Neural cell (in vitro differentiated cells): ENCODE measurements around the gene FKBP4. TPM values are rescaled to one million over a fixed set of nuclear protein-coding genes. Genes with fewer than 3 reads are reported as not detected.

Experiments used
- H2AFZ ChIP-seq: fragments of 200-600, 300-800 bp; sonication (generic), shearing (Covaris generic); 2 replicates; pipeline ENCODE4 v1.6.0; 2014; ENCODE audit warnings: low read depth, mild to moderate bottlenecking, antibody characterized with exemption, low read length, moderate library complexity
- H3F3A ChIP-seq: fragments of 200-600 bp; shearing (Covaris generic); 2 replicates; pipeline ENCODE4 v1.6.1; 2016; ENCODE audit warnings: mild to moderate bottlenecking, moderate library complexity, mixed read lengths, antibody characterized with exemption, low read length; ENCODE audit not compliant: insufficient read depth, poor library complexity, severe bottlenecking
- H3K27ac ChIP-seq: fragments of 200-600, 300-800 bp; sonication (generic), shearing (Covaris generic); 2 replicates; pipeline ENCODE4 v1.5.1; 2014; ENCODE audit warnings: mild to moderate bottlenecking, low read length, moderate library complexity
- H3K27me3 ChIP-seq: fragments of 300-800, 200-600 bp; sonication (generic), shearing (Covaris generic); 2 replicates; pipeline ENCODE4 v1.6.0; 2014; ENCODE audit warnings: mild to moderate bottlenecking, low read depth, low read length, moderate library complexity; ENCODE audit not compliant: insufficient read depth
- H3K36me3 ChIP-seq: fragments of 300-800, 200-600 bp; sonication (generic), shearing (Covaris generic); 2 replicates; pipeline ENCODE4 v1.5.1; 2014; ENCODE audit warnings: mild to moderate bottlenecking, antibody characterized with exemption, low read length, moderate library complexity; ENCODE audit not compliant: insufficient read depth
- H3K4me2 ChIP-seq: fragments of 300-800, 200-600 bp; sonication (generic), shearing (Covaris generic); 2 replicates; pipeline ENCODE4 v1.6.0; 2014; ENCODE audit warnings: mild to moderate bottlenecking, low read length
- H3K4me3 ChIP-seq: fragments of 300-800, 200-600 bp; sonication (generic), shearing (Covaris generic); 2 replicates; pipeline ENCODE4 v1.5.1; 2014; ENCODE audit warnings: mild to moderate bottlenecking, low read length, moderate library complexity
- H3K79me2 ChIP-seq: fragments of 200-600 bp; shearing (Covaris generic); replicated peaks from 2 replicates; pipeline ENCODE4 v1.6.0; 2014; ENCODE audit warnings: mild to moderate bottlenecking, low read length, moderate library complexity; ENCODE audit not compliant: insufficient read depth
- H3K9ac ChIP-seq: fragments of 300-800, 200-600 bp; sonication (generic), shearing (Covaris generic); 2 replicates; pipeline ENCODE4 v1.6.1; 2016; ENCODE audit warnings: mild to moderate bottlenecking, low read length, mixed read lengths
- H3K9me2 ChIP-seq: fragments of 200-600 bp; shearing (Covaris generic); 2 replicates; pipeline ENCODE4 v1.6.1; 2016; ENCODE audit warnings: mild to moderate bottlenecking, low read length, mixed read lengths; ENCODE audit not compliant: insufficient read depth
- H3K9me3 ChIP-seq: fragments of 200-600, 300-800 bp; sonication (generic), shearing (Covaris generic); 2 replicates; pipeline ENCODE4 v1.6.1; 2016; ENCODE audit warnings: mild to moderate bottlenecking, mixed run types, low read length, moderate library complexity, mixed read lengths
- H4K20me1 ChIP-seq: fragments of 200-600 bp; shearing (Covaris generic); 2 replicates; pipeline ENCODE4 v1.6.1; 2016; ENCODE audit warnings: mild to moderate bottlenecking, mixed run types; ENCODE audit not compliant: insufficient read depth
- EP300 ChIP-seq: fragments of 450-650 bp; conservative IDR thresholded peaks from 2 replicates; pipeline ENCODE4 v1.6.1; 2014; ENCODE audit warnings: antibody characterized with exemption, mild to moderate bottlenecking, moderate library complexity; ENCODE audit not compliant: poor library complexity, severe bottlenecking
- EZH2 ChIP-seq: fragments of 200-600, 300-800 bp; shearing (Covaris generic), sonication (generic); IDR thresholded peaks from 2 replicates; pipeline ENCODE4 v1.6.1; 2014; ENCODE audit warnings: antibody characterized with exemption, low read length, borderline replicate concordance, mild to moderate bottlenecking; ENCODE audit not compliant: insufficient read depth, poor library complexity, severe bottlenecking
- MXI1 ChIP-seq: fragments of 450-650 bp; conservative IDR thresholded peaks from 2 replicates; pipeline ENCODE4 v1.6.1; 2014; ENCODE audit warnings: antibody characterized with exemption, mild to moderate bottlenecking; ENCODE audit not compliant: poor library complexity, severe bottlenecking
- POLR2AphosphoS5 ChIP-seq: IDR thresholded peaks from 2 replicates; pipeline ENCODE4 v1.6.1; 2012
- RAD21 ChIP-seq: fragments of 450-650 bp; conservative IDR thresholded peaks from 2 replicates; pipeline ENCODE4 v1.6.1; 2014; ENCODE audit warnings: antibody characterized with exemption, mild to moderate bottlenecking, moderate library complexity
- SMC3 ChIP-seq: fragments of 450-650 bp; conservative IDR thresholded peaks from 2 replicates; pipeline ENCODE4 v1.6.1; 2014; ENCODE audit warnings: antibody characterized with exemption, mild to moderate bottlenecking, moderate library complexity; ENCODE audit not compliant: poor library complexity
- TAF1 ChIP-seq: IDR thresholded peaks from 2 replicates; pipeline ENCODE4 v1.6.1; 2012; ENCODE audit warnings: low read depth
- polyA plus RNA-seq: library from polyadenylated mRNA; depleted of rRNA; stranded (reverse); fragments of >200 nt; gene quantifications from 2 replicates; pipeline ENCODE4 v1.2.3, GENCODE V29; 2014
- TF ChIP-seq, protein P1 (sequence below): fragments of 450-650 bp; IDR thresholded peaks from 2 replicates; pipeline ENCODE4 v1.5.1; 2014; ENCODE audit warnings: antibody characterized with exemption, mild to moderate bottlenecking, moderate library complexity; ENCODE audit not compliant: poor library complexity, severe bottlenecking
- TF ChIP-seq, protein P2 (sequence below): IDR thresholded peaks from 2 replicates; pipeline ENCODE4 v1.6.1; 2012; ENCODE audit warnings: borderline replicate concordance

FKBP4 gene
- polyA plus RNA-seq, 1 donor from 2014 or later, result 102 TPM

DNA sequence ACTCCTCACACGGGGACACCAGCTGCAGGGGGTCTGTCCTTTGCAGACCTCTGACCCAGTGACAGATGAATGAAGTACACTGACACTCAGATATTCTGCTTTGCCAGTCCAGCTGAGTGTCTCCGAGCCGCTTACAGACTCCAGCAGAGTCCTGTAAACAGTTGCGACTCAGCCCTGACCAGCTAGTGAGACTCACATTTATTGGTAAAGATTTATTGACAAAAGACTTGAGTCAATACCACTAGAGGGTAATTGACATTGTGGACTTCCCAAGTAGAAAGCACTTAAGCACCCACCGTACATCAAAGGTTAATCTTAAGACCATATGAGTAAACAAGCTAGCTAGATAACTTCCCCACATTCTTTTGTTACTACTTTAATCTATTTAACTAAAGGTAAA is 9.8 kb upstream of the FKBP4 start:
- Histone ChIP-seq H3K9ac (no peak overlapping the region), H3K9me2 (no peaks in the 10 kb centered on the region), H3K36me3 (no peaks in the 10 kb centered on the region), H4K20me1 (no peaks in the 10 kb centered on the region), H3K4me3 (no peak overlapping the region), H3K27ac (no peak overlapping the region), H3F3A (no peaks in the 10 kb centered on the region), H3K4me2 (no peak overlapping the region), H2AFZ (no peak overlapping the region), H3K79me2 (no peaks in the 10 kb centered on the region), H3K27me3 (no peaks in the 10 kb centered on the region), H3K9me3 (no peaks in the 10 kb centered on the region)
- TF ChIP-seq SMC3, result no peak
- TF ChIP-seq RAD21, result no peak
- TF ChIP-seq POLR2AphosphoS5, result no peak
- TF ChIP-seq EZH2, result no peak
- TF ChIP-seq MXI1, result no peak
- TF ChIP-seq, protein P1, sequence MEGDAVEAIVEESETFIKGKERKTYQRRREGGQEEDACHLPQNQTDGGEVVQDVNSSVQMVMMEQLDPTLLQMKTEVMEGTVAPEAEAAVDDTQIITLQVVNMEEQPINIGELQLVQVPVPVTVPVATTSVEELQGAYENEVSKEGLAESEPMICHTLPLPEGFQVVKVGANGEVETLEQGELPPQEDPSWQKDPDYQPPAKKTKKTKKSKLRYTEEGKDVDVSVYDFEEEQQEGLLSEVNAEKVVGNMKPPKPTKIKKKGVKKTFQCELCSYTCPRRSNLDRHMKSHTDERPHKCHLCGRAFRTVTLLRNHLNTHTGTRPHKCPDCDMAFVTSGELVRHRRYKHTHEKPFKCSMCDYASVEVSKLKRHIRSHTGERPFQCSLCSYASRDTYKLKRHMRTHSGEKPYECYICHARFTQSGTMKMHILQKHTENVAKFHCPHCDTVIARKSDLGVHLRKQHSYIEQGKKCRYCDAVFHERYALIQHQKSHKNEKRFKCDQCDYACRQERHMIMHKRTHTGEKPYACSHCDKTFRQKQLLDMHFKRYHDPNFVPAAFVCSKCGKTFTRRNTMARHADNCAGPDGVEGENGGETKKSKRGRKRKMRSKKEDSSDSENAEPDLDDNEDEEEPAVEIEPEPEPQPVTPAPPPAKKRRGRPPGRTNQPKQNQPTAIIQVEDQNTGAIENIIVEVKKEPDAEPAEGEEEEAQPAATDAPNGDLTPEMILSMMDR, result no peak
- TF ChIP-seq TAF1, result no peak
- TF ChIP-seq, protein P2, sequence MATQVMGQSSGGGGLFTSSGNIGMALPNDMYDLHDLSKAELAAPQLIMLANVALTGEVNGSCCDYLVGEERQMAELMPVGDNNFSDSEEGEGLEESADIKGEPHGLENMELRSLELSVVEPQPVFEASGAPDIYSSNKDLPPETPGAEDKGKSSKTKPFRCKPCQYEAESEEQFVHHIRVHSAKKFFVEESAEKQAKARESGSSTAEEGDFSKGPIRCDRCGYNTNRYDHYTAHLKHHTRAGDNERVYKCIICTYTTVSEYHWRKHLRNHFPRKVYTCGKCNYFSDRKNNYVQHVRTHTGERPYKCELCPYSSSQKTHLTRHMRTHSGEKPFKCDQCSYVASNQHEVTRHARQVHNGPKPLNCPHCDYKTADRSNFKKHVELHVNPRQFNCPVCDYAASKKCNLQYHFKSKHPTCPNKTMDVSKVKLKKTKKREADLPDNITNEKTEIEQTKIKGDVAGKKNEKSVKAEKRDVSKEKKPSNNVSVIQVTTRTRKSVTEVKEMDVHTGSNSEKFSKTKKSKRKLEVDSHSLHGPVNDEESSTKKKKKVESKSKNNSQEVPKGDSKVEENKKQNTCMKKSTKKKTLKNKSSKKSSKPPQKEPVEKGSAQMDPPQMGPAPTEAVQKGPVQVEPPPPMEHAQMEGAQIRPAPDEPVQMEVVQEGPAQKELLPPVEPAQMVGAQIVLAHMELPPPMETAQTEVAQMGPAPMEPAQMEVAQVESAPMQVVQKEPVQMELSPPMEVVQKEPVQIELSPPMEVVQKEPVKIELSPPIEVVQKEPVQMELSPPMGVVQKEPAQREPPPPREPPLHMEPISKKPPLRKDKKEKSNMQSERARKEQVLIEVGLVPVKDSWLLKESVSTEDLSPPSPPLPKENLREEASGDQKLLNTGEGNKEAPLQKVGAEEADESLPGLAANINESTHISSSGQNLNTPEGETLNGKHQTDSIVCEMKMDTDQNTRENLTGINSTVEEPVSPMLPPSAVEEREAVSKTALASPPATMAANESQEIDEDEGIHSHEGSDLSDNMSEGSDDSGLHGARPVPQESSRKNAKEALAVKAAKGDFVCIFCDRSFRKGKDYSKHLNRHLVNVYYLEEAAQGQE, result no peak
- no peak for TF ChIP-seq EP300

DNA sequence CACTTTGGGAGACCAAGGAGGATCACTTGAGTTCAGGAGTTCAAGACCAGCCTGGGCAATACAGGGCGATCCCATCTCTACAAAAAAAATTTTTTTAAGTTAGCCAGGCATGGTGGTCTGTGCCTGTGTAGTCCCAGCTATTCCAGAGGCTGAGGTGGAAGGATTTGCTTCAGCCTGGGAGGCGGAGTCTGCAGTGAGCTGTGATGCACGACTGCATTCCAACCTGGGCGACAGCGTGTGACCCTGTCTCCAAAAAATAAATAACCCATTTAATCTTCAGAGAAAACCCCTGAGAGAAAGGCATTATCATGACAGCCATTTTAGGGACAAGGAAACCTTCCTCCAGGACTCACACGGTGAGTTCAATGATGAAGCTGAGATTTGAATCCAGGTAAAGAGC is 3.7 kb upstream of the FKBP4 start:
- no peak overlapping the region for H3K27ac ChIP-seq
- H3K4me2 ChIP-seq, result no peak overlapping the region
- no peak for TF ChIP-seq POLR2AphosphoS5
- TF ChIP-seq RAD21, result no peak
- TF ChIP-seq EP300, result no peak
- TF ChIP-seq EZH2, result no peak
- TF ChIP-seq, protein P1, result no peak
- TF ChIP-seq TAF1, result no peak
- no peak for TF ChIP-seq SMC3
- TF ChIP-seq, protein P2, result no peak
- TF ChIP-seq MXI1, result no peak

More for the DNA sequence above, 3.7 kb upstream of the FKBP4 start:
- Histone ChIP-seq H3K79me2 (peaks cover 4% of the 10 kb centered on the region), H3K27me3 (no peaks in the 10 kb centered on the region), H4K20me1 (no peaks in the 10 kb centered on the region), H3K9ac (no peak overlapping the region), H2AFZ (no peak overlapping the region), H3F3A (peaks cover under 1% of the 10 kb centered on the region), H3K4me3 (no peak overlapping the region), H3K9me2 (no peaks in the 10 kb centered on the region), H3K36me3 (no peaks in the 10 kb centered on the region), H3K9me3 (no peaks in the 10 kb centered on the region)
